ENCODE data around the gene CGN.

The CGN gene

DNA sequence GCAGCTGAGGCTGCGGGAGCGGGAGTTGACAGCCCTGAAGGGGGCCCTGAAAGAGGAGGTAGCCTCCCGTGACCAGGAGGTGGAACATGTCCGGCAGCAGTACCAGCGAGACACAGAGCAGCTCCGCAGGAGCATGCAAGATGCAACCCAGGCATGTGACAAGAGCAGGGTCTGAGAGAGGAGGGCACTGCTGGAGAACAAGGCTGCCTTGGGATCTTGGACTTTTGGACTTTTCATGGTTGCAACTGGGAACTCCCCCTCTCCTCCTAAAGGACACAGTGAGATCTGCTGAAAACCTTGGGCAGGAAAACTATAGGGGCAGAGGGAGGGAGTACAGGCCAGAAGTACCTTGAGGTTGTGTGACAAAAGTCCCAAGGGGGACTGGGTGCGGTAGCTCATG, 13.5 kb downstream of the CGN start:
- H3K4me3 ChIP-seq (ENCODE audit: low read depth, low read length, poor library complexity, severe bottlenecking), result no peak overlapping the region
- TF ChIP-seq, protein P1, sequence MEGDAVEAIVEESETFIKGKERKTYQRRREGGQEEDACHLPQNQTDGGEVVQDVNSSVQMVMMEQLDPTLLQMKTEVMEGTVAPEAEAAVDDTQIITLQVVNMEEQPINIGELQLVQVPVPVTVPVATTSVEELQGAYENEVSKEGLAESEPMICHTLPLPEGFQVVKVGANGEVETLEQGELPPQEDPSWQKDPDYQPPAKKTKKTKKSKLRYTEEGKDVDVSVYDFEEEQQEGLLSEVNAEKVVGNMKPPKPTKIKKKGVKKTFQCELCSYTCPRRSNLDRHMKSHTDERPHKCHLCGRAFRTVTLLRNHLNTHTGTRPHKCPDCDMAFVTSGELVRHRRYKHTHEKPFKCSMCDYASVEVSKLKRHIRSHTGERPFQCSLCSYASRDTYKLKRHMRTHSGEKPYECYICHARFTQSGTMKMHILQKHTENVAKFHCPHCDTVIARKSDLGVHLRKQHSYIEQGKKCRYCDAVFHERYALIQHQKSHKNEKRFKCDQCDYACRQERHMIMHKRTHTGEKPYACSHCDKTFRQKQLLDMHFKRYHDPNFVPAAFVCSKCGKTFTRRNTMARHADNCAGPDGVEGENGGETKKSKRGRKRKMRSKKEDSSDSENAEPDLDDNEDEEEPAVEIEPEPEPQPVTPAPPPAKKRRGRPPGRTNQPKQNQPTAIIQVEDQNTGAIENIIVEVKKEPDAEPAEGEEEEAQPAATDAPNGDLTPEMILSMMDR (IDR thresholded peaks at IDR 0.05; ENCODE audit: low read length), result no peak
- no peak for TF ChIP-seq EZH2 (IDR thresholded peaks at IDR 0.05; ENCODE audit: borderline replicate concordance, low read length)
- no peaks in the 10 kb centered on the region for H3K27me3 ChIP-seq (ENCODE audit: insufficient read depth, low read length)
- no peak overlapping the region for H2AFZ ChIP-seq (ENCODE audit: low read length)
- no peaks in the 10 kb centered on the region for H3K36me3 ChIP-seq (ENCODE audit: insufficient read depth, low read length)
- no peak overlapping the region for H3K27ac ChIP-seq (ENCODE audit: low read depth, low read length, poor library complexity, severe bottlenecking)
- no peak overlapping the region for H3K9ac ChIP-seq (ENCODE audit: low read length)
- no peaks in the 10 kb centered on the region for H4K20me1 ChIP-seq (ENCODE audit: insufficient read depth, low read length)
- no peaks in the 10 kb centered on the region for H3K9me3 ChIP-seq (ENCODE audit: low read length)
- H3K9me2 ChIP-seq (ENCODE audit: low read depth, low read length), result no peaks in the 10 kb centered on the region
- H3K79me2 ChIP-seq (ENCODE audit: insufficient read depth, low read length), result no peaks in the 10 kb centered on the region
- H3K4me2 ChIP-seq (ENCODE audit: low read length), result no peak overlapping the region
- no peaks in the 10 kb centered on the region for H3F3A ChIP-seq (ENCODE audit: insufficient read depth, low read length)
- H3K4me1 ChIP-seq (ENCODE audit: insufficient read depth, low read length, severe bottlenecking), result no peaks in the 10 kb centered on the region

DNA sequence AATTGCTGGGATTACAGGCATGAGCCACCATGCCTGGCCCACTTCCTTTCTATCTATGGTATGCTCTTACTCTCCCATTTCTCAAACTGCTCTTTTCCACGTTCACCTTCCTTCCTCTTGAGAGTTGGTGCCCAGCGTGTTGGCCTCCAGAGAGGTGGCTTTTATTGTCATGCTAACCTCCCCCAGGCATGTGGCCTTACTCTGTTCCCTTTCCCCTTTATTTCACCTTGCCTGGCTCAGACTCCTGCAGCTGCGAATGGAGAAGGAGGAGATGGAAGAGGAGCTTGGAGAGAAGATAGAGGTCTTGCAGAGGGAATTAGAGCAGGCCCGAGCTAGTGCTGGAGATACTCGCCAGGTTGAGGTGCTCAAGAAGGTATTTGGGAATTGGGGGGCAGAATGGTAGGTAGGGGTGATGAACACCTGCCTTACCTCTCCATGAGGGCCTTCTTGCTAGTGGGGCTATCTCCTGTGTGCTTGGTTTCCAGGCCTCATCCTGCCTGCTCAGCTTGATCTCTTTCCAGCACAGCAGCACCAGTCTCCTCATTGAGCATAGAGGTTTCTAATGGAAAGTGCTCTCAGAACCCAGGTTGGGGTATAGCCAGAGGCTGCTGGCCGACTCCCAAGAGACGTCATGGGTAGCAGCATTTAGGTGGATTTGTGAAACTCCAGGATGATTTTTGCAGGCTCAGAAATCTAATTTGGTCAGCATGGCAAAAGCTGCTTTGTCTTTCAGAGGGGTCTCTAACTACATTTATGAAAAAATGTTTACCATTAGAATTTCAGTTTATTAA, 15.7 kb downstream of the CGN start:
- no peaks in the 10 kb centered on the region for H3K36me3 ChIP-seq (ENCODE audit: insufficient read depth, low read length)
- H3K4me3 ChIP-seq (ENCODE audit: low read depth, low read length, poor library complexity, severe bottlenecking), result no peak overlapping the region
- no peaks in the 10 kb centered on the region; the same call in 1 of the 2 replicates for H3K27me3 ChIP-seq (ENCODE audit: insufficient read depth, low read length)
- H3K9ac ChIP-seq (ENCODE audit: low read length), result no peak overlapping the region
- H4K20me1 ChIP-seq (ENCODE audit: insufficient read depth, low read length), result no peaks in the 10 kb centered on the region
- TF ChIP-seq EZH2 (IDR thresholded peaks at IDR 0.05; ENCODE audit: borderline replicate concordance, low read length), result no peak
- TF ChIP-seq, protein P1 (IDR thresholded peaks at IDR 0.05; ENCODE audit: low read length), result no peak
- H3K79me2 ChIP-seq (ENCODE audit: insufficient read depth, low read length), result no peaks in the 10 kb centered on the region
- no peaks in the 10 kb centered on the region for H3K4me1 ChIP-seq (ENCODE audit: insufficient read depth, low read length, severe bottlenecking)
- no peaks in the 10 kb centered on the region for H3F3A ChIP-seq (ENCODE audit: insufficient read depth, low read length)
- no peaks in the 10 kb centered on the region for H3K9me2 ChIP-seq (ENCODE audit: low read depth, low read length)
- H3K9me3 ChIP-seq (ENCODE audit: low read length), result no peaks in the 10 kb centered on the region
- H2AFZ ChIP-seq (ENCODE audit: low read length), result no peak overlapping the region
- no peak overlapping the region for H3K27ac ChIP-seq (ENCODE audit: low read depth, low read length, poor library complexity, severe bottlenecking)
- H3K4me2 ChIP-seq (ENCODE audit: low read length), result no peak overlapping the region

DNA sequence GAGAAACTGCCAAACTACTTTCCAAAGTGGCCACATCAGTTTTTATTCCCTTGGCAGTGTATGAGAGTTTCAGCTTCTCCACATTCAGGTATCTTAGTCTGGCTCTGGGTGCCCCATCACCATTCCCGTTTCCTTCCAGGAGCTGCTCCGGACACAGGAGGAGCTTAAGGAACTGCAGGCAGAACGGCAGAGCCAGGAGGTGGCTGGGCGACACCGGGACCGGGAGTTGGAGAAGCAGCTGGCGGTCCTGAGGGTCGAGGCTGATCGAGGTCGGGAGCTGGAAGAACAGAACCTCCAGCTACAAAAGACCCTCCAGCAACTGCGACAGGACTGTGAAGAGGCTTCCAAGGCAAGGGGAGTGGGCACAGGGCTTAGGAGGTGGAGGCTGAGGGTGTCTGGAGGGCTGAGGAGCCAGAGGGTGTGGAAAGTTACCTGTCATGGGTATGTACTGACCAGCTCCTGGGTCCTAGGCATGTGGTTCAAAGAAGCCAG, 18.1 kb downstream of the CGN start:
- Histone ChIP-seq H3K4me3 (ENCODE audit: low read depth, low read length, poor library complexity, severe bottlenecking) (no peak overlapping the region), H3K27me3 (ENCODE audit: insufficient read depth, low read length) (no peaks in the 10 kb centered on the region; the same call in 1 of the 2 replicates), H3K27ac (ENCODE audit: low read depth, low read length, poor library complexity, severe bottlenecking) (no peak overlapping the region), H4K20me1 (ENCODE audit: insufficient read depth, low read length) (no peaks in the 10 kb centered on the region), H2AFZ (ENCODE audit: low read length) (no peak overlapping the region), H3F3A (ENCODE audit: insufficient read depth, low read length) (no peaks in the 10 kb centered on the region), H3K36me3 (ENCODE audit: insufficient read depth, low read length) (no peaks in the 10 kb centered on the region), H3K9me2 (ENCODE audit: low read depth, low read length) (no peaks in the 10 kb centered on the region), H3K4me1 (ENCODE audit: insufficient read depth, low read length, severe bottlenecking) (peaks cover 7% of the 10 kb centered on the region), H3K4me2 (ENCODE audit: low read length) (no peak overlapping the region), H3K79me2 (ENCODE audit: insufficient read depth, low read length) (no peaks in the 10 kb centered on the region), H3K9ac (ENCODE audit: low read length) (no peak overlapping the region), H3K9me3 (ENCODE audit: low read length) (no peaks in the 10 kb centered on the region)
- TF ChIP-seq, protein P1 (IDR thresholded peaks at IDR 0.05; ENCODE audit: low read length), result no peak
- no peak for TF ChIP-seq EZH2 (IDR thresholded peaks at IDR 0.05; ENCODE audit: borderline replicate concordance, low read length)
